Tibial nerve (tissue), 4 donors: ENCODE results near the gene ZNF568.

Experiments
- EP300 ChIP-seq, 2 donors: sonication (generic); formaldehyde crosslinking; IDR thresholded peaks; one replicate each; pipeline ENCODE4 v1.6.1; 2017; ENCODE audit warnings: antibody characterized with exemption in 2 of 2, mild to moderate bottlenecking in 1 of 2
- POLR2A ChIP-seq, 2 donors: fragments of 450-650 bp; IDR thresholded peaks; one replicate each; pipeline ENCODE4 v1.6.1; 2017; ENCODE audit warnings: antibody characterized with exemption in 2 of 2, mild to moderate bottlenecking in 2 of 2, moderate library complexity in 2 of 2
- TF ChIP-seq, protein P1 (sequence below), 5 experiments: fragments of 200-600 bp in 3 of 5; fragments of 450-650 bp in 2 of 5; sonication (generic) in 3 of 5; IDR thresholded peaks; one replicate each; pipeline ENCODE4 v1.5.1; 2016 to 2019; ENCODE audit warnings: antibody characterized with exemption in 5 of 5, mild to moderate bottlenecking in 3 of 5, moderate library complexity in 2 of 5

DNA sequence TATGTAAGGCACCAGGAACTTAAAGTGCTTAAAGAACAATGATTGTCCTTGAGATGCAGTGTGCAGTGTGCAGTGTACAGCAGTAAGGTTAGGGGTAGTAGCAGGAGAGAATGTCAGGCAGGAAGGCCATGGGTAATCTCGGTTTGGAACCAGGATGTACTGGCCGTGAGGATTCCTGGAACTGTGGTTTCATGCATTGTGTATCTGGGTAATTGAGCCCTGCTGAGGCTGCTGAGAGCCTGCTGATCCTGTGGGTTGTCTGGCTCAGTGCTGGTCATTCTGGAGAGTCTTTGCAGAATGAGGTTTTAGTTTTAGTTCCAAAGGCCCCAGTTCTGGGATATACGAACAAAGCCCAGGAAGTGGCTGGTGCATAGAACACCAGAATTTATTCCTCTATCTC, 71.0 kb downstream of the ZNF568 start:
- TF ChIP-seq, protein P1, sequence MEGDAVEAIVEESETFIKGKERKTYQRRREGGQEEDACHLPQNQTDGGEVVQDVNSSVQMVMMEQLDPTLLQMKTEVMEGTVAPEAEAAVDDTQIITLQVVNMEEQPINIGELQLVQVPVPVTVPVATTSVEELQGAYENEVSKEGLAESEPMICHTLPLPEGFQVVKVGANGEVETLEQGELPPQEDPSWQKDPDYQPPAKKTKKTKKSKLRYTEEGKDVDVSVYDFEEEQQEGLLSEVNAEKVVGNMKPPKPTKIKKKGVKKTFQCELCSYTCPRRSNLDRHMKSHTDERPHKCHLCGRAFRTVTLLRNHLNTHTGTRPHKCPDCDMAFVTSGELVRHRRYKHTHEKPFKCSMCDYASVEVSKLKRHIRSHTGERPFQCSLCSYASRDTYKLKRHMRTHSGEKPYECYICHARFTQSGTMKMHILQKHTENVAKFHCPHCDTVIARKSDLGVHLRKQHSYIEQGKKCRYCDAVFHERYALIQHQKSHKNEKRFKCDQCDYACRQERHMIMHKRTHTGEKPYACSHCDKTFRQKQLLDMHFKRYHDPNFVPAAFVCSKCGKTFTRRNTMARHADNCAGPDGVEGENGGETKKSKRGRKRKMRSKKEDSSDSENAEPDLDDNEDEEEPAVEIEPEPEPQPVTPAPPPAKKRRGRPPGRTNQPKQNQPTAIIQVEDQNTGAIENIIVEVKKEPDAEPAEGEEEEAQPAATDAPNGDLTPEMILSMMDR (IDR thresholded peaks at IDR 0.05) = no peak
- TF ChIP-seq POLR2A (IDR thresholded peaks at IDR 0.05) = no peak
- no peak for TF ChIP-seq EP300 (IDR thresholded peaks at IDR 0.05)
